ENCODE data around the gene HHIPL1.

HHIPL1 gene

GRCh38 chr14:99689266-99690236 lies 44.6 kb downstream of the HHIPL1 start:
- DNase-seq (ENCODE audit: low read depth in 2 of 2) = no peak

- no peak for DNase-seq (ENCODE audit: low read depth in 2 of 2)
These were observed 45.7 kb downstream of the HHIPL1 start for GRCh38 chr14:99690636-99691035.

GRCh38 chr14:99691111-99691885 lies 46.4 kb downstream of the HHIPL1 start:
- DNase-seq (ENCODE audit: low read depth in 2 of 2) = no peak

- no peak for DNase-seq (ENCODE audit: low read depth in 2 of 2)
These were observed 49.0 kb downstream of the HHIPL1 start for GRCh38 chr14:99693918-99694317.

GRCh38 chr14:99696929-99697328 lies 52.0 kb downstream of the HHIPL1 start:
- DNase-seq (ENCODE audit: low read depth in 2 of 2) = no peak

- DNase-seq (ENCODE audit: low read depth in 2 of 2) = no peak
These were observed 53.3 kb downstream of the HHIPL1 start for GRCh38 chr14:99698236-99698635.

- no peak for DNase-seq (ENCODE audit: low read depth in 2 of 2)
These were observed 53.7 kb downstream of the HHIPL1 start for GRCh38 chr14:99698642-99699041.

- no peak for DNase-seq (ENCODE audit: low read depth in 2 of 2)
These were observed 54.3 kb downstream of the HHIPL1 start for GRCh38 chr14:99699085-99699760.

GRCh38 chr14:99699861-99700260 lies 54.9 kb downstream of the HHIPL1 start:
- no peak for DNase-seq (ENCODE audit: low read depth in 2 of 2)

GRCh38 chr14:99700379-99700778 lies 55.5 kb downstream of the HHIPL1 start:
- no peak for DNase-seq (ENCODE audit: low read depth in 2 of 2)

GRCh38 chr14:99701260-99701659 lies 56.3 kb downstream of the HHIPL1 start:
- DNase-seq (ENCODE audit: low read depth in 2 of 2) = no peak

GRCh38 chr14:99702115-99702514 lies 57.2 kb downstream of the HHIPL1 start:
- DNase-seq (ENCODE audit: low read depth in 2 of 2) = no peak

GRCh38 chr14:99703381-99703780 lies 58.5 kb downstream of the HHIPL1 start:
- DNase-seq (ENCODE audit: low read depth in 2 of 2) = no peak

- no peak for DNase-seq (ENCODE audit: low read depth in 2 of 2)
These were observed 59.1 kb downstream of the HHIPL1 start for GRCh38 chr14:99704037-99704436.

GRCh38 chr14:99706107-99706900 lies 61.4 kb downstream of the HHIPL1 start:
- DNase-seq (ENCODE audit: low read depth in 2 of 2) = no peak

- DNase-seq (ENCODE audit: low read depth in 2 of 2) = no peak
These were observed 62.5 kb downstream of the HHIPL1 start for GRCh38 chr14:99707420-99707819.

- no peak for DNase-seq (ENCODE audit: low read depth in 2 of 2)
These were observed 63.0 kb downstream of the HHIPL1 start for GRCh38 chr14:99707921-99708320.

GRCh38 chr14:99708449-99708848 lies 63.5 kb downstream of the HHIPL1 start:
- no peak for DNase-seq (ENCODE audit: low read depth in 2 of 2)

- no peak for DNase-seq (ENCODE audit: low read depth in 2 of 2)
These were observed 69.0 kb downstream of the HHIPL1 start for GRCh38 chr14:99713972-99714371.

- DNase-seq (ENCODE audit: low read depth in 2 of 2) = no peak
These were observed 70.5 kb downstream of the HHIPL1 start for GRCh38 chr14:99715266-99716000.
